T-cell (primary cell): Measurements from ENCODE around the gene C1QL1. TPM values are rescaled to one million over a fixed set of nuclear protein-coding genes. Genes with fewer than 3 reads are reported as not detected.

Source experiments
- ATAC-seq, 4 experiments: fragments of 200-7000 bp in 3 of 4; fragments of 150-1000 bp in 1 of 4; cut with Tn5 transposase; replicated peaks in 1 of 4; 1 replicate in 3 of 4; 2 replicates in 1 of 4; pipeline ENCODE4 v1.10.0; 2021; ENCODE audit warnings: moderate library complexity in 3 of 4, mild to moderate bottlenecking in 2 of 4, moderate number of reproducible peaks in 1 of 4
- CTCF ChIA-PET, 2 donors: fragments of 300-600 bp; sonication (Branson Sonifier 250); formaldehyde crosslinking; loops; one replicate each; lab custom pipeline; 2022; ENCODE audit warnings: antibody characterized with exemption in 2 of 2; lab: Charles Lee
- POLR2A ChIA-PET, 2 donors: fragments of 300-600 bp; sonication (Branson Sonifier 250); formaldehyde crosslinking; loops; one replicate each; lab custom pipeline; 2022; ENCODE audit warnings: antibody characterized with exemption in 2 of 2; lab: Charles Lee
- DNase-seq, 35 experiments: peaks; one replicate each; pipeline versions ENCODE4 v3.0.0 to v3.0.0-alpha.2; 2013 to 2023
- H3K27ac ChIP-seq: one replicate; pipeline ENCODE4 v1.5.1; 2013; ENCODE audit warnings: low read length
- H3K27me3 ChIP-seq, 2 experiments: replicated peaks in 1 of 2; 1 replicate in 1 of 2; 2 replicates in 1 of 2; pipeline versions ENCODE4 v1.6.1 to v1.7.0; 2013; ENCODE audit warnings: low read length in 1 of 2, mixed read lengths in 1 of 2; ENCODE audit not compliant: control insufficient read depth in 2 of 2, insufficient read depth in 2 of 2; ENCODE audit errors: extremely low read depth in 1 of 2
- H3K36me3 ChIP-seq, 2 donors: 1 replicate in 1 of 2; 2 replicates in 1 of 2; pipeline versions ENCODE4 v1.6.1 to v1.7.0; 2013; ENCODE audit warnings: low read length in 1 of 2; ENCODE audit not compliant: control insufficient read depth in 2 of 2, insufficient read depth in 1 of 2; ENCODE audit errors: extremely low read depth in 1 of 2
- H3K4me1 ChIP-seq, 2 experiments: 1 replicate in 1 of 2; 2 replicates in 1 of 2; pipeline versions ENCODE4 v1.6.1 to v1.7.0; 2013; ENCODE audit warnings: low read length in 2 of 2, mixed read lengths in 1 of 2; ENCODE audit not compliant: insufficient read depth in 2 of 2, control insufficient read depth in 1 of 2; ENCODE audit errors: extremely low read depth in 1 of 2
- H3K4me3 ChIP-seq, 2 donors: 1 replicate in 1 of 2; 2 replicates in 1 of 2; pipeline versions ENCODE4 v1.5.1 to v1.7.0; 2013; ENCODE audit warnings: mild to moderate bottlenecking in 2 of 2, low read length in 1 of 2, moderate library complexity in 1 of 2; ENCODE audit not compliant: control insufficient read depth in 1 of 2; ENCODE audit errors: extremely low read depth in 1 of 2
- H3K9me3 ChIP-seq: 2 replicates; pipeline ENCODE4 v1.7.0; 2013
- H3K27ac Mint-ChIP-seq, 2 donors: one replicate each; pipeline ENCODE4 v1.8.0; 2020 to 2021; ENCODE audit warnings: mild to moderate bottlenecking in 2 of 2, mixed read lengths in 2 of 2
- H3K27me3 Mint-ChIP-seq, 2 donors: one replicate each; pipeline ENCODE4 v1.8.0; 2021 to 2022; ENCODE audit warnings: mixed read lengths in 2 of 2
- H3K36me3 Mint-ChIP-seq: one replicate; pipeline ENCODE4 v1.8.0; 2021; ENCODE audit warnings: mixed read lengths
- H3K4me1 Mint-ChIP-seq, 3 donors: one replicate each; pipeline ENCODE4 v1.8.0; 2020 to 2022; ENCODE audit warnings: mixed read lengths in 3 of 3, mild to moderate bottlenecking in 1 of 3
- H3K4me3 Mint-ChIP-seq, 3 donors: one replicate each; pipeline ENCODE4 v1.8.0; 2020 to 2022; ENCODE audit warnings: mild to moderate bottlenecking in 3 of 3, mixed read lengths in 3 of 3, moderate library complexity in 3 of 3
- H3K9me3 Mint-ChIP-seq, 3 donors: one replicate each; pipeline ENCODE4 v1.8.0; 2020 to 2022; ENCODE audit warnings: mixed read lengths in 3 of 3
- WGBS: methylation state at CpG from one replicate; pipeline ENCODE4 v1.1.5; 2013; ENCODE audit warnings: missing lambda C conversion rate; ENCODE audit not compliant: insufficient coverage; 5-methylcytosine and 5-hydroxymethylcytosine counted together
- total RNA-seq, 35 experiments: library from RNA in 6 of 35; stranded (reverse) in 6 of 35; fragments of 120-200 nt in 1 of 35; gene quantifications; one replicate each; pipeline versions ENCODE4 v1.2.1 to v1.2.4 and lab custom pipeline; 2013 to 2026

C1QL1 gene
- total RNA-seq, 5 donors from 2014 or later (not counting 1 experiment from before 2014, with no cell fraction given) = not detected

GRCh38 chr17:45001310-45001709 lies 33.2 kb upstream of the C1QL1 start:
- Histone ChIP-seq H3K9me3 (no peaks in the 10 kb centered on the region), H3K36me3 (peaks cover 0 to 3% of the 10 kb centered on the region in 2 donors), H3K27ac (no peak overlapping the region), H3K4me3 (no peak overlapping the region), H3K27me3 (peaks cover 2 to 37% of the 10 kb centered on the region in 2 experiments), H3K4me1 (no peaks in the 10 kb centered on the region)
- DNase-seq (no peak), ATAC-seq (no peak)
- H3K4me1 Mint-ChIP-seq = no peaks in the 10 kb centered on the region
- H3K27me3 Mint-ChIP-seq = peaks cover 4 to 17% of the 10 kb centered on the region in 2 donors
- no peak overlapping the region for H3K4me3 Mint-ChIP-seq
- no peak overlapping the region for H3K27ac Mint-ChIP-seq
- WGBS = 75% methylated on average over 3 of the region's 3 CpGs
- ChIA-PET POLR2A (no interaction called here), CTCF (no interaction called here)
- peaks cover 0 to 13% (median 10%) of the 10 kb centered on the region in 3 donors for H3K9me3 Mint-ChIP-seq
- H3K36me3 Mint-ChIP-seq = no peaks in the 10 kb centered on the region

GRCh38 chr17:44999433-44999832 lies 31.3 kb upstream of the C1QL1 start:
- peaks cover 0 to 13% (median 10%) of the 10 kb centered on the region in 3 donors for H3K9me3 Mint-ChIP-seq
- H3K27me3 ChIP-seq = peaks cover 2 to 40% of the 10 kb centered on the region in 2 experiments
- WGBS = no CpG with 5 or more reads among the region's 3 CpGs

GRCh38 chr17:44998646-44999045 lies 30.5 kb upstream of the C1QL1 start:
- Histone ChIP-seq H3K4me1 (no peaks in the 10 kb centered on the region), H3K4me3 (no peak overlapping the region), H3K9me3 (no peaks in the 10 kb centered on the region), H3K27me3 (peaks cover under 1 to 47% of the 10 kb centered on the region in 2 experiments), H3K27ac (no peak overlapping the region), H3K36me3 (peaks cover 0 to 3% of the 10 kb centered on the region in 2 donors)
- H3K4me1 Mint-ChIP-seq = no peaks in the 10 kb centered on the region
- H3K27ac Mint-ChIP-seq = no peak overlapping the region
- DNase-seq = no peak
- H3K36me3 Mint-ChIP-seq = no peaks in the 10 kb centered on the region
- H3K4me3 Mint-ChIP-seq = no peak overlapping the region
- H3K9me3 Mint-ChIP-seq = peaks cover 0 to 13% (median 10%) of the 10 kb centered on the region in 3 donors
- peaks cover 7 to 27% of the 10 kb centered on the region in 2 donors for H3K27me3 Mint-ChIP-seq
- ChIA-PET POLR2A (no interaction called here), CTCF (interaction anchor here in 1 of 2 donors (0.6 kb wide), 1 partner anchor 96 kb away, joined by 4 read pairs; no protein-coding TSS in a partner anchor)
- no peak for ATAC-seq

More at GRCh38 chr17:44999433-44999832, 31.3 kb upstream of the C1QL1 start:
- DNase-seq = no peak
- no peak for ATAC-seq
- peaks cover 7 to 25% of the 10 kb centered on the region in 2 donors for H3K27me3 Mint-ChIP-seq
- peaks cover 0 to 3% of the 10 kb centered on the region in 2 donors for H3K36me3 ChIP-seq
- ChIA-PET POLR2A (no interaction called here), CTCF (no interaction called here)
- no peak overlapping the region for H3K4me3 Mint-ChIP-seq
- no peaks in the 10 kb centered on the region for H3K4me1 ChIP-seq
- no peaks in the 10 kb centered on the region for H3K36me3 Mint-ChIP-seq
- no peak overlapping the region for H3K4me3 ChIP-seq
- no peak overlapping the region for H3K27ac Mint-ChIP-seq
- no peaks in the 10 kb centered on the region for H3K9me3 ChIP-seq
- H3K4me1 Mint-ChIP-seq = no peaks in the 10 kb centered on the region
- no peak overlapping the region for H3K27ac ChIP-seq

- peaks cover 0 to 3% of the 10 kb centered on the region in 2 donors for H3K36me3 ChIP-seq
Observed at GRCh38 chr17:44997733-44998520, 29.8 kb upstream of the C1QL1 start.

GRCh38 chr17:44996304-44996703 lies 28.2 kb upstream of the C1QL1 start:
- ChIA-PET POLR2A (no interaction called here), CTCF (no interaction called here)
- H3K9me3 Mint-ChIP-seq = peaks cover 0 to 13% (median 10%) of the 10 kb centered on the region in 3 donors
- Histone ChIP-seq H3K36me3 (peaks cover 0 to 3% of the 10 kb centered on the region in 2 donors), H3K27ac (no peak overlapping the region), H3K9me3 (no peaks in the 10 kb centered on the region), H3K4me3 (no peak overlapping the region), H3K27me3 (peaks cover 0 to 58% of the 10 kb centered on the region in 2 experiments), H3K4me1 (no peaks in the 10 kb centered on the region)
- ATAC-seq (no peak), DNase-seq (no peak)
- no peak overlapping the region for H3K4me3 Mint-ChIP-seq
- peaks cover 7 to 33% of the 10 kb centered on the region in 2 donors for H3K27me3 Mint-ChIP-seq
- no peak overlapping the region for H3K27ac Mint-ChIP-seq
- no peaks in the 10 kb centered on the region for H3K4me1 Mint-ChIP-seq
- no peaks in the 10 kb centered on the region for H3K36me3 Mint-ChIP-seq
- 77% methylated on average over 8 of the region's 10 CpGs for WGBS

More at GRCh38 chr17:44997733-44998520, 29.8 kb upstream of the C1QL1 start:
- ChIA-PET CTCF (no interaction called here), POLR2A (no interaction called here)
- H3K27me3 ChIP-seq = peaks cover 0 to 54% of the 10 kb centered on the region in 2 experiments
- H3K27ac ChIP-seq = no peak overlapping the region
- no peak for ATAC-seq
- Mint-ChIP-seq H3K27ac (no peak overlapping the region), H3K9me3 (peaks cover 0 to 13% (median 10%) of the 10 kb centered on the region in 3 donors), H3K36me3 (no peaks in the 10 kb centered on the region), H3K4me3 (no peak overlapping the region), H3K4me1 (no peaks in the 10 kb centered on the region), H3K27me3 (peaks cover 7 to 27% of the 10 kb centered on the region in 2 donors)
- 77% methylated on average over 7 of the region's 7 CpGs for WGBS
- H3K4me3 ChIP-seq = no peak overlapping the region
- no peaks in the 10 kb centered on the region for H3K4me1 ChIP-seq
- H3K9me3 ChIP-seq = no peaks in the 10 kb centered on the region
- DNase-seq = no peak

- no peaks in the 10 kb centered on the region for H3K36me3 Mint-ChIP-seq
- Histone ChIP-seq H3K27me3 (peaks cover 0 to 57% of the 10 kb centered on the region in 2 experiments), H3K4me3 (no peak overlapping the region), H3K36me3 (no peaks in the 10 kb centered on the region), H3K9me3 (no peaks in the 10 kb centered on the region), H3K4me1 (no peaks in the 10 kb centered on the region), H3K27ac (no peak overlapping the region)
- no peak overlapping the region for H3K27ac Mint-ChIP-seq
- ChIA-PET CTCF (no interaction called here), POLR2A (no interaction called here)
- no peaks in the 10 kb centered on the region for H3K4me1 Mint-ChIP-seq
- no peak overlapping the region for H3K4me3 Mint-ChIP-seq
- 69% methylated on average over 9 of the region's 11 CpGs for WGBS
- ATAC-seq (no peak), DNase-seq (no peak)
- H3K9me3 Mint-ChIP-seq = peaks cover 0 to 13% (median 10%) of the 10 kb centered on the region in 3 donors
- peaks cover 7 to 35% of the 10 kb centered on the region in 2 donors for H3K27me3 Mint-ChIP-seq
Observed at GRCh38 chr17:44995436-44996001, 27.4 kb upstream of the C1QL1 start.
